ENCODE data around the gene CLDN9. TPM values are rescaled to one million over a fixed set of nuclear protein-coding genes. Genes with fewer than 3 reads are reported as not detected.

The CLDN9 gene
- total and polyA plus RNA-seq, 12 donors, result 0.19 to 3.2 (median 0.90) TPM

DNA sequence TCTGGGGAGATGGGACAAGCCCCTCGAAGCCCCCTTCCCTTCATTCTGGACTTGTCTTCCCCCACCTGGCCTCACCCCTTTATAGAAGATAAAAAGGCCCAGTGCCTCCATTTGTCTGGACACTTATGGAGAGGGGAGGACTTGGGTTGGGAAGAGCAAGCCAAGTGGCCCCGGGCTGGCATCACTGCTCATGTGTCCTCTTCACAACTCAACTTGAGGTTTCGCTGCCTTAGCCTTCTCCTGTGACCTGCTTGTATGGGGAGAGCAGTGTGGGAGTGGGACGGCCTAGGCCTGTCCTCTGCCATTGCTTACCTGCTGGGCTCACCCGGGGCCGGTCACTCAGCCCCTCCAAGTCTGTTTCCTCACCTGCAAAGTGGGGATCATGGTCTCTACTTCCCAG lies 42.2 kb upstream of the CLDN9 start:
- Histone ChIP-seq H3K36me3 (peaks cover 0 to 24% (median 0%) of the 10 kb centered on the region in 9 donors), H3K27ac (peak overlapping the region in 5 of 10 donors; percentile 43 to 83 (median 63)), H3K9me3 (no peaks in the 10 kb centered on the region), H3K4me3 (peak overlapping the region in 8 of 10 donors; percentile 76 to 90 (median 78)), H3K27me3 (peaks cover 22 to 34% (median 28%) of the 10 kb centered on the region in 7 donors), H3K4me1 (peaks cover 0 to 49% (median 38%) of the 10 kb centered on the region in 9 donors)
- ATAC-seq (no peak), DNase-seq (no peak)
- intact Hi-C loops (cut with DNase I), result no loop called here
- 87% methylated on average over 6 of the region's 6 CpGs for WGBS, 2 donors
- TF ChIP-seq, protein P1, sequence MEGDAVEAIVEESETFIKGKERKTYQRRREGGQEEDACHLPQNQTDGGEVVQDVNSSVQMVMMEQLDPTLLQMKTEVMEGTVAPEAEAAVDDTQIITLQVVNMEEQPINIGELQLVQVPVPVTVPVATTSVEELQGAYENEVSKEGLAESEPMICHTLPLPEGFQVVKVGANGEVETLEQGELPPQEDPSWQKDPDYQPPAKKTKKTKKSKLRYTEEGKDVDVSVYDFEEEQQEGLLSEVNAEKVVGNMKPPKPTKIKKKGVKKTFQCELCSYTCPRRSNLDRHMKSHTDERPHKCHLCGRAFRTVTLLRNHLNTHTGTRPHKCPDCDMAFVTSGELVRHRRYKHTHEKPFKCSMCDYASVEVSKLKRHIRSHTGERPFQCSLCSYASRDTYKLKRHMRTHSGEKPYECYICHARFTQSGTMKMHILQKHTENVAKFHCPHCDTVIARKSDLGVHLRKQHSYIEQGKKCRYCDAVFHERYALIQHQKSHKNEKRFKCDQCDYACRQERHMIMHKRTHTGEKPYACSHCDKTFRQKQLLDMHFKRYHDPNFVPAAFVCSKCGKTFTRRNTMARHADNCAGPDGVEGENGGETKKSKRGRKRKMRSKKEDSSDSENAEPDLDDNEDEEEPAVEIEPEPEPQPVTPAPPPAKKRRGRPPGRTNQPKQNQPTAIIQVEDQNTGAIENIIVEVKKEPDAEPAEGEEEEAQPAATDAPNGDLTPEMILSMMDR (IDR thresholded peaks at IDR 0.05), result no peak

- no peak for ATAC-seq
- 95 to 96% methylated on average over 35 of the region's 35 CpGs for WGBS, 2 donors
- H3K4me3 ChIP-seq, result peak overlapping the region in 1 of 10 donors; percentile 90
- TF ChIP-seq, protein P1 (IDR thresholded peaks at IDR 0.05), result no peak
- no peak overlapping the region for H3K27ac ChIP-seq
- intact Hi-C loops (cut with DNase I), result no loop called here
- no peaks in the 10 kb centered on the region for H3K9me3 ChIP-seq
- peaks cover 0 to 49% (median 37%) of the 10 kb centered on the region in 9 donors for H3K4me1 ChIP-seq
- no peak for DNase-seq
- H3K27me3 ChIP-seq, result peaks cover 16 to 26% (median 20%) of the 10 kb centered on the region in 7 donors
- H3K36me3 ChIP-seq, result peaks cover 0 to 26% (median 0%) of the 10 kb centered on the region in 9 donors
Measured at GRCh38 chr16:2971134-2971984, 41.4 kb upstream of the CLDN9 start.

DNA sequence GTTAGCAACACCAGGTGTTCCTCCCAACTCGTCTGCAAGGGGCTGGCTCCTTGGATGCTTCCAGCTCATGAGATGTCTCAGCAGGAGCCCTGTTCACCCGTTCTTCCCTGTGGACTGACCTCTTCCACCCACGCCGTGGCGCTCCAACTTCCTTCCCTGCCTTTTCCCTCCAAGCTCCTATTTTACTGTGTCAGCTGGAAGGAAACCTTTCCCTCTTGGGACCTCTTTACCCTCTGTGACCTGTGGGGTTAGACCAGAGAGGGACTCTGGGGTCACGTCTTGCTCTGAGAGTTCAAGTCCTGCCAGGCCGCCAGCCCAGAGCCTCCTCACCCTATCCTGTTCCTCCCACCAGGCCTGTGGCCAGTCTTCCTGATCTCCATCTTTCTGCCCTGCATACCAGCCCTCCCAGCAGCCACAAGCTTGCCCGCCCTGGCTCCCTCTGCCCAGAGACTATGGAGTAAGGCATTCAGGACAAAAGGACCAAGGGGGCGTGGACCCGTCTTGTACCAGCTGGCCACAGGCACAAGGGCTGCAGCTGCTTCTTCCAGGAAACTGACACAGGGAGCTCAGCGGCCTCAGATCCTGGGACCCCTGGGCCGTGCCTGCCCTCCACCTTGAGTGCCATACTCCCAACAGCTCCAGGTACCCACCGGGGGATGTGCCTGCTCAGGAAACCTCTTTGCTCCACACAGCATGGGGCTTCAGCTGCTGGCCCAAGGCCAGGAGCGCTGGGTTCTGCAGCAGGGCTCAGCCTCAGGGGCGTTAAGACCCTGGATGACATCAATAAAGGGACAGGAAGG lies 40.5 kb upstream of the CLDN9 start:
- TF ChIP-seq, protein P1 (IDR thresholded peaks at IDR 0.05), result no peak
- 77 to 80% methylated on average over 15 of the region's 15 CpGs for WGBS, 2 donors
- Histone ChIP-seq H3K27ac (no peak overlapping the region), H3K36me3 (peaks cover 0 to 26% (median 0%) of the 10 kb centered on the region in 9 donors), H3K4me3 (no peak overlapping the region), H3K27me3 (peaks cover 8 to 18% (median 12%) of the 10 kb centered on the region in 7 donors), H3K9me3 (no peaks in the 10 kb centered on the region), H3K4me1 (peaks cover 0 to 43% (median 29%) of the 10 kb centered on the region in 9 donors)
- ATAC-seq (no peak), DNase-seq (no peak)
- intact Hi-C loops (cut with DNase I), result no loop called here

DNA sequence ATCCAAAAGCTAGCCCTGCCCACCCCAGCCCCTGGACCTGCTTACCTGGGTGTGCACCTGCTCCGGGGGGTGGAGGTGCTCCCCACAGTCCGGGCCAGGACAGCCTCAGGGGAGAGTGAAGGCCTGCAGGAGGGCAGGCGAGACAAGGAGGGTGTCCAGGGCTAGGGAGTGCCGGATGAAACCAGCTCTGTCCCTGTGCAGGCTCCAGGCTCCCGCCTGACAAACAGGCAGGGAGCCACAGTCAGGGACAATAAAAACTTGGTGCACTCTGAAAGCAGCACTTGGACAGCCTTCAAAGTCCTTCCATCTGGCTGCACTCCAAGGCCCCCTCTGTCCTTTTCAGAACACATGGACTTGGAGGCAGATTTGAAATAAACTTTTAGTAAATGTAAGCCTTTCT lies 39.6 kb upstream of the CLDN9 start:
- intact Hi-C loops (cut with DNase I), result no loop called here
- ATAC-seq, result no peak
- no peak overlapping the region for H3K4me3 ChIP-seq

More for the DNA sequence above, 39.6 kb upstream of the CLDN9 start:
- H3K36me3 ChIP-seq, result peaks cover 0 to 26% (median 0%) of the 10 kb centered on the region in 9 donors
- H3K9me3 ChIP-seq, result no peaks in the 10 kb centered on the region
- DNase-seq, result no peak
- TF ChIP-seq, protein P1 (IDR thresholded peaks at IDR 0.05), result no peak
- H3K27ac ChIP-seq, result no peak overlapping the region
- peaks cover 0 to 9% (median 2%) of the 10 kb centered on the region in 7 donors for H3K27me3 ChIP-seq
- peaks cover 0 to 38% (median 24%) of the 10 kb centered on the region in 9 donors for H3K4me1 ChIP-seq
- WGBS, 2 donors, result 63 to 74% methylated on average over 5 of the region's 5 CpGs
